ENCODE results near the gene CDS2.
"Not testable (repeated sequence)": the region's sequence is repeated elsewhere in the genome, so short reads cannot be mapped to it uniquely, and the experiment has no call there.

DNA sequence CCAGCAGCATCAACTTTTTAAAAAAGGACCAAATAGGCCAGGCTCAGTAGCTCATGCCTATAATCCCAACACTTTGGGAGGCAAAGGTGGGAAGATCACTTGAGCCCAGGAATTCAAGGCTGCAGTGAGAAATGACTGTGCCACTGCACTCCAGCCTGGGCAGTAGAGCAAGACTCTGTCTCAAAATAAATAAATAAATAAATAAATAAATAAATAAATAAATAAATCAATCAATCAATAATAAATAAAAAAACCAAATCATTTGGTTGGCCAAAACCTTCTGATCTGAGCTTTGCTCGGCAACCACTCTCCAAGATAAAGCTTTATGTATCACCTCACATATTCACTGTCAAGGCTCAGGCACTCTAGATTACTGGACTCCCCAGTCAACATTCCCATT is 27.8 kb upstream of the CDS2 start:
- TF ChIP-seq, protein P1, sequence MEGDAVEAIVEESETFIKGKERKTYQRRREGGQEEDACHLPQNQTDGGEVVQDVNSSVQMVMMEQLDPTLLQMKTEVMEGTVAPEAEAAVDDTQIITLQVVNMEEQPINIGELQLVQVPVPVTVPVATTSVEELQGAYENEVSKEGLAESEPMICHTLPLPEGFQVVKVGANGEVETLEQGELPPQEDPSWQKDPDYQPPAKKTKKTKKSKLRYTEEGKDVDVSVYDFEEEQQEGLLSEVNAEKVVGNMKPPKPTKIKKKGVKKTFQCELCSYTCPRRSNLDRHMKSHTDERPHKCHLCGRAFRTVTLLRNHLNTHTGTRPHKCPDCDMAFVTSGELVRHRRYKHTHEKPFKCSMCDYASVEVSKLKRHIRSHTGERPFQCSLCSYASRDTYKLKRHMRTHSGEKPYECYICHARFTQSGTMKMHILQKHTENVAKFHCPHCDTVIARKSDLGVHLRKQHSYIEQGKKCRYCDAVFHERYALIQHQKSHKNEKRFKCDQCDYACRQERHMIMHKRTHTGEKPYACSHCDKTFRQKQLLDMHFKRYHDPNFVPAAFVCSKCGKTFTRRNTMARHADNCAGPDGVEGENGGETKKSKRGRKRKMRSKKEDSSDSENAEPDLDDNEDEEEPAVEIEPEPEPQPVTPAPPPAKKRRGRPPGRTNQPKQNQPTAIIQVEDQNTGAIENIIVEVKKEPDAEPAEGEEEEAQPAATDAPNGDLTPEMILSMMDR (IDR thresholded peaks at IDR 0.05; ENCODE audit: low read length), result not testable (repeated sequence)
- not testable (repeated sequence) for TF ChIP-seq EZH2 (IDR thresholded peaks at IDR 0.05; ENCODE audit: borderline replicate concordance, low read length)

All from OCI-LY1 (cell line).